Measurements from ENCODE around the gene MED13L.

- TF ChIP-seq CTCF (conservative IDR thresholded peaks at IDR 0.05; ENCODE audit: low read depth, low read length) (no peak), EZH2 (IDR thresholded peaks at IDR 0.05; ENCODE audit: borderline replicate concordance, low read depth, low read length, poor library complexity, severe bottlenecking) (no peak)
Measured at GRCh38 chr12:116196226-116196625, 81.3 kb downstream of the MED13L start.

Measured in A673 (cell line).